CD4-positive, alpha-beta memory T cell (primary cell): Measurements from ENCODE around the gene RRP1. TPM values are rescaled to one million over a fixed set of nuclear protein-coding genes. Genes with fewer than 3 reads are reported as not detected.
A peak's percentile ranks its signal among the peaks of the same experiment; 100 is the strongest.

Experiments used
- CTCF ChIA-PET: fragments of 350-600 bp; sonication (Branson Sonifier 250); formaldehyde crosslinking; loops from one replicate; lab custom pipeline; 2021; ENCODE audit warnings: inconsistent platforms; ENCODE audit not compliant: partially characterized antibody; lab: Charles Lee
- POLR2A ChIA-PET: fragments of 350-600 bp; sonication (Branson Sonifier 250); formaldehyde crosslinking; loops from one replicate; lab custom pipeline; 2021; ENCODE audit not compliant: partially characterized antibody; lab: Charles Lee
- DNase-seq, 5 donors: peaks; one replicate each; pipeline versions ENCODE4 v3.0.0 to v3.0.0-alpha.2; 2020 to 2022; ENCODE audit warnings: mixed read lengths in 1 of 5
- H3K27ac ChIP-seq: one replicate; pipeline ENCODE4 v1.7.0; 2013; ENCODE audit warnings: low read depth, low read length
- H3K27me3 ChIP-seq: 2 replicates; pipeline ENCODE4 v1.7.0; 2013; ENCODE audit warnings: mild to moderate bottlenecking, low read length, moderate library complexity; ENCODE audit not compliant: insufficient read depth
- H3K36me3 ChIP-seq: 2 replicates; pipeline ENCODE4 v1.7.0; 2013; ENCODE audit warnings: mild to moderate bottlenecking, low read length, moderate library complexity; ENCODE audit not compliant: insufficient read depth
- H3K4me1 ChIP-seq: 2 replicates; pipeline ENCODE4 v1.7.0; 2013; ENCODE audit warnings: mild to moderate bottlenecking, low read length, moderate library complexity; ENCODE audit not compliant: insufficient read depth
- H3K4me3 ChIP-seq, 2 donors: one replicate each; pipeline ENCODE4 v1.7.0; 2013; ENCODE audit warnings: low read length in 2 of 2, mild to moderate bottlenecking in 1 of 2
- H3K9me3 ChIP-seq, 2 donors: one replicate each; pipeline ENCODE4 v1.7.0; 2013; ENCODE audit warnings: low read length in 2 of 2, control low read depth in 1 of 2; ENCODE audit not compliant: control insufficient read depth in 1 of 2
- H3K27ac Mint-ChIP-seq, 7 donors: one replicate each; pipeline ENCODE4 v1.8.0; 2020 to 2021; ENCODE audit warnings: mixed read lengths in 7 of 7, mild to moderate bottlenecking in 6 of 7, inconsistent platforms in 3 of 7, moderate library complexity in 3 of 7
- H3K27me3 Mint-ChIP-seq, 2 donors: one replicate each; pipeline ENCODE4 v1.8.0; 2020 to 2021; ENCODE audit warnings: mixed read lengths in 2 of 2
- H3K36me3 Mint-ChIP-seq, 2 donors: one replicate each; pipeline ENCODE4 v1.8.0; 2020 to 2021; ENCODE audit warnings: mixed read lengths in 2 of 2, inconsistent platforms in 1 of 2, mild to moderate bottlenecking in 1 of 2
- H3K4me1 Mint-ChIP-seq, 4 donors: one replicate each; pipeline ENCODE4 v1.8.0; 2020 to 2021; ENCODE audit warnings: mixed read lengths in 4 of 4, mild to moderate bottlenecking in 1 of 4
- H3K4me3 Mint-ChIP-seq, 8 donors: one replicate each; pipeline ENCODE4 v1.8.0; 2020 to 2021; ENCODE audit warnings: mixed read lengths in 8 of 8, mild to moderate bottlenecking in 7 of 8, moderate library complexity in 6 of 8, inconsistent platforms in 3 of 8
- H3K9me3 Mint-ChIP-seq, 8 donors: one replicate each; pipeline ENCODE4 v1.8.0; 2020 to 2021; ENCODE audit warnings: mixed read lengths in 8 of 8, mild to moderate bottlenecking in 5 of 8, inconsistent platforms in 3 of 8, moderate library complexity in 1 of 8
- intact Hi-C: fragments of 100-400 bp; cut with micrococcal nuclease; formaldehyde crosslinking; loops from one replicate; pipeline ENCODE4 v1.15.1; 2023
- polyA plus RNA-seq, 2 donors: library from polyadenylated mRNA; unstranded; fragments of 300-500 nt; fragmentation: Illumina TruSeq; gene quantifications; one replicate each; pipeline ENCODE4 v1.2.3, GENCODE V29; 2021
- total RNA-seq, 2 experiments: library from RNA; stranded (reverse); gene quantifications; one replicate each; pipeline ENCODE4 v1.2.3, GENCODE V29; 2021

Gene RRP1
- total and polyA plus RNA-seq, 4 experiments from 2014 or later = 13.5 to 27.7 (median 23.8) TPM

DNA sequence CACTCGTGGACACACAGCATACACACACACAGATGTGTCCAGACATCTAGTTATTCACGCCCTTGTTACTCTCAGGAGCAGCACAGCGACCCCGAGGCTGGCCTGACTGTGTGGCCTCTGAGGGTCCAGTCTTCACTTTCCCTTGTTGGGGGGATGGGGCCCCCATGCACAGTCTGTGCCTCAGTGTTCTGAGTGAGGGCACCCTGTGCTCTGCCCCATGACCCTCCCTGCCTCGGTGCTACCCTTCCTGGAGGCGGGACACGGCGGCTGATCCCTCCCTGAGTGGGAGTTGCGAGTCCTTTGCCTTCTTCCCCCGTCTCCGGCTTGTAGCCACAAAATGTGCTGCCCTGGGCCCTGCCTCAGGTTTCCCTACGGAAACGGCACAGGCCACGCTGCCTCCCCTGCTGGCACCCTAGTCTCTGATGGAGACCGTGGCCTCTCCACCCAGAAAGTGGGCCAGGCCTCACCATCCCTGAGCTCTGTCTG, 21.8 kb upstream of the RRP1 start:
- Histone ChIP-seq H3K27me3 (no peaks in the 10 kb centered on the region), H3K9me3 (no peaks in the 10 kb centered on the region), H3K4me3 (no peak overlapping the region), H3K27ac (no peak overlapping the region), H3K4me1 (no peaks in the 10 kb centered on the region), H3K36me3 (peaks cover 3% of the 10 kb centered on the region)
- ChIA-PET POLR2A (no interaction called here), CTCF (no interaction called here)
- H3K27me3 Mint-ChIP-seq = no peaks in the 10 kb centered on the region
- peaks cover 2 to 8% (median 4%) of the 10 kb centered on the region in 4 donors for H3K4me1 Mint-ChIP-seq
- intact Hi-C loops = no loop called here
- H3K9me3 Mint-ChIP-seq = no peaks in the 10 kb centered on the region
- peaks cover 0 to 5% of the 10 kb centered on the region in 2 donors for H3K36me3 Mint-ChIP-seq
- DNase-seq = peak in 1 of 5 donors; percentile 32
- peak overlapping the region in 1 of 7 donors; percentile 74 for H3K27ac Mint-ChIP-seq
- no peak overlapping the region for H3K4me3 Mint-ChIP-seq

DNA sequence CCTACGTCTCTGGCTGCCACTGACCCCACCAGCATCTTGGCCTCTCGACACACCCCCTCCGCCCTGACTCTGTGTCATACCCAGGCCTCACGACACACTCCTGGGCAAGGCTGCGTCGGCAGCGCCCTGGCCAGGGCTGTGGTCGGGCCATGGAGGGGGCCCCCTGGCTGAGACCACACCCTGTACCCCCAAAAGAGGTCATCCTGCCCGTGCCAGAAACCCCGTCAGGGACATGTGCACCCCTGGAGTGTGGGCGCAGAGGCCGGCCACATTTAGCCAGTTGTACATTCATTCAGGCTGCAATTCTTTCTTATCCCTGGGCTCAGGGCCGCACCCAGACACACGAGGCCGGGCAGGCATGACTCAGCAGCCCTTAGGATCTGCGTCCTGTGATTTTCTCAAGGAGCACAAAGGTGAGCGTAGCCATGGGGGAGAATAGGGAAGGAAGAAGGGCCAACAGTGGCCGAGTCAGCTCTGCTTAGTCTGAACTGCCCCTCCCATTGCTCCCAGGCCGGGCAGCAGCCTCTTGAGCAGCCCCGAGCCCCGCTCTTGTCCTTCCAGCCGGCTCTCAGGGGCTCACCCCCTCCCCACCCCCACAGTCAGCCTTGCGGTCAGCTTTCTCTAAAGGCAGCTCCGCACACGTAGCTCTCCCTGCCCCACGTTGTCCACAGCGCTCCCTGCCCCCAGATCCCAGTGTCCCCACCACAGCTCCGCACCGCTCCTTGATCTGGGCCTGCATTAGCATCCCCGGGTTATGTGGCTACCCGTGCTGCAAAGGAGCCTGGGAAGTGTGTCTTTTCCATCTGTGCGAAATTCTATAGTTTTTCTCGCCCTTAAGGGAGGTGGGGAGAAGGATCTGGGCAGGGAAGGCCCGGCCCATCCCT, 21.2 kb upstream of the RRP1 start:
- CTCF ChIA-PET = interaction anchor here (1.4 kb wide), 1 partner anchor 21 kb away, joined by 3 read pairs; the partner anchor contains the start of gene RRP1
- Histone ChIP-seq H3K36me3 (peaks cover 4% of the 10 kb centered on the region), H3K27ac (no peak overlapping the region), H3K27me3 (no peaks in the 10 kb centered on the region), H3K4me1 (no peaks in the 10 kb centered on the region), H3K9me3 (no peaks in the 10 kb centered on the region), H3K4me3 (no peak overlapping the region)
- Mint-ChIP-seq H3K27me3 (no peaks in the 10 kb centered on the region), H3K9me3 (no peaks in the 10 kb centered on the region), H3K36me3 (peaks cover 3 to 7% of the 10 kb centered on the region in 2 donors), H3K4me3 (no peak overlapping the region), H3K27ac (peak overlapping the region in 1 of 7 donors; percentile 68), H3K4me1 (peaks cover 3 to 10% (median 4%) of the 10 kb centered on the region in 4 donors)
- POLR2A ChIA-PET = no interaction called here
- DNase-seq = no peak
- intact Hi-C loops = no loop called here

DNA sequence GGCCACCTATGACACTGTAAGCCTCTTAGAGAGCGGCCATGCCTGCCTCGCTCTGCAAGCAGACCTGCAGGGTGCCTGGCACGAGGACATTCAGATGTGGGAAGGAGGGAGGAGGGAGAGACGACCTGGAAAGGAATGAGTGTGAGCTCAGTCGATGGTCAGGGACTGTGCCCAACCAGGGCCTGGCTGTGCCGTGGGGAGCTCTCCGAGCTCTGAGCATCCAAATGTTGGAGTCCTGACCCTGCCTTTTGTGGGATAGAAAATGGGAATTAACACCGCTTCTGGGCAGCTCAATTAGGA, 20.6 kb upstream of the RRP1 start:
- Histone ChIP-seq H3K4me3 (no peak overlapping the region), H3K9me3 (no peaks in the 10 kb centered on the region), H3K27ac (no peak overlapping the region), H3K27me3 (no peaks in the 10 kb centered on the region), H3K36me3 (peaks cover 10% of the 10 kb centered on the region), H3K4me1 (no peaks in the 10 kb centered on the region)
- Mint-ChIP-seq H3K27me3 (no peaks in the 10 kb centered on the region), H3K36me3 (peaks cover 9 to 10% of the 10 kb centered on the region in 2 donors), H3K4me3 (no peak overlapping the region), H3K4me1 (peaks cover 3 to 15% (median 6%) of the 10 kb centered on the region in 4 donors), H3K27ac (peak overlapping the region in 1 of 7 donors; percentile 68), H3K9me3 (no peaks in the 10 kb centered on the region)
- ChIA-PET CTCF (interaction anchor here (1.4 kb wide), 1 partner anchor 21 kb away, joined by 3 read pairs; the partner anchor contains the start of gene RRP1), POLR2A (no interaction called here)
- intact Hi-C loops = no loop called here
- no peak for DNase-seq

DNA sequence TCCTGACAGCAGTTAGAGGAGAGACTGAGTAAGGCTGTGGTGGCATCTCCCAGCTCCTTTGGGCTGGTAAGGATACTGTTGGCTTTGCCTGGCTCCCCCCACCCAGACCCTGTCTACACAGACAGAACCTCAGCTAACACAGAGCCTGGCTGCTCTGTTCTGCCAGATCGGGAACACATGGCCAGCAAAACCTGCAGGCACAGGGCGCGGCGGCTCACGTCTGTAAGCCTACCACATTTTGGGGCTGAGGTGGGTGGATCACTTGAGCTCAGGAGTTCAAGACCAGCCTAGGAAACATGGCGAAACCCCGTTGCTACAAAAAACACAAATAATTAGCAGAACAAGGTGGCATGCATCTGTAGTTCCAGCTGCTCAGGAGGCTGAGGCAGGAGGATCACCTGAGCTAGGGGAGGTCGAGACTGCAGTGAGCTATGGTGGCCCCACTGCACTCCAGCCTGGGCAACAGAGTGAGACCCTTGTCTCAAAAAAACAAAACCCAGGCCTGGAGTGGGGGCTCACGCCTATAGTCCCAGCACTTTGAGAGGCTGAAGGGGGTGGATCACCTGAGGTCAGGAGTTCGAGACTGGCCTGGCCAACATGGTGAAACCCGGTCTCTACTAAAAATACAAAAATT, 19.9 kb upstream of the RRP1 start:
- Mint-ChIP-seq H3K27me3 (no peaks in the 10 kb centered on the region), H3K36me3 (peaks cover 14% of the 10 kb centered on the region in 2 donors), H3K4me3 (no peak overlapping the region), H3K9me3 (no peaks in the 10 kb centered on the region), H3K4me1 (peaks cover 6 to 21% (median 10%) of the 10 kb centered on the region in 4 donors), H3K27ac (peak overlapping the region in 1 of 7 donors; percentile 18)
- no peak overlapping the region for H3K4me3 ChIP-seq
- H3K27me3 ChIP-seq = no peaks in the 10 kb centered on the region
- ChIA-PET CTCF (interaction anchor here (1.4 kb wide), 1 partner anchor 20 kb away, joined by 3 read pairs; the partner anchor contains the start of gene RRP1), POLR2A (interaction anchor here (0.6 kb wide), 1 partner anchor 41 kb away, joined by 3 read pairs; no protein-coding TSS in a partner anchor)
- H3K9me3 ChIP-seq = no peaks in the 10 kb centered on the region
- DNase-seq = no peak
- H3K36me3 ChIP-seq = peaks cover 15% of the 10 kb centered on the region
- peaks cover 6% of the 10 kb centered on the region for H3K4me1 ChIP-seq
- intact Hi-C loops = no loop called here
- H3K27ac ChIP-seq = no peak overlapping the region

DNA sequence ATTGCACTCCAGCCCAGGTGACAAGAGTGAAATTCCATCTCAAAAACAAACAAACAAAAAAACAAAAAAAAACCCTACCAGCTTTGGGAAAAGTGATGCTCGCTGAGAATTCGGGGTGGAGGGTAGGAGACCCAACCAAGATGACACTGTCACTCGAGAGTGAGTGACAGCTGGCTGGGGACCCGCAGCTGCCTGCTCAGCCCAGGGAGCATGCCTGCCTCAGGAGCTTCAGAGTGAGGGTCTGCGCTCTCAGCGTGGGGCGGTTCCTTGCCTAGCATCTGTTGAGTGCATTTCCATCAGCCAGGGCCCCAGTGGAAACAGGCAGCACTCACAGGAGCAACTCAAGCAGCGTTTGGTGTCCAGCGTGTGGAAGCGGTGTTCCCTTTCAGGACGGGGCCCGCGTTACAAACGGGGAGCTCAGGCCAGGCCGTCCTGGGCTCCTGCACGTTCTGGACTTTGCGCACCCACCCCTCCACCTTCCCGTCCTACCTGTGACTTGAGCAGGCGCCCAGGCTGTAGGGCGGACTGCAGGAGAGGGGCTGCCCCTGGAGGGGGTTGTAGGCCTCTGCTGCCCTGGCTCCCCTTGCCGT, 19.2 kb upstream of the RRP1 start:
- H3K36me3 ChIP-seq = peaks cover 15% of the 10 kb centered on the region
- H3K9me3 Mint-ChIP-seq = no peaks in the 10 kb centered on the region
- intact Hi-C loops = no loop called here
- H3K27me3 Mint-ChIP-seq = no peaks in the 10 kb centered on the region
- H3K27ac Mint-ChIP-seq = no peak overlapping the region
- peaks cover 10 to 28% (median 16%) of the 10 kb centered on the region in 4 donors for H3K4me1 Mint-ChIP-seq
- no peak overlapping the region for H3K4me3 Mint-ChIP-seq
- no peak overlapping the region for H3K27ac ChIP-seq
- no peak overlapping the region for H3K4me3 ChIP-seq
- ChIA-PET POLR2A (interaction anchor here (0.6 kb wide), 1 partner anchor 42 kb away, joined by 3 read pairs; no protein-coding TSS in a partner anchor), CTCF (no interaction called here)
- H3K9me3 ChIP-seq = no peaks in the 10 kb centered on the region
- peaks cover 13% of the 10 kb centered on the region for H3K4me1 ChIP-seq
- peaks cover 14 to 17% of the 10 kb centered on the region in 2 donors for H3K36me3 Mint-ChIP-seq
- no peaks in the 10 kb centered on the region for H3K27me3 ChIP-seq
- no peak for DNase-seq

DNA sequence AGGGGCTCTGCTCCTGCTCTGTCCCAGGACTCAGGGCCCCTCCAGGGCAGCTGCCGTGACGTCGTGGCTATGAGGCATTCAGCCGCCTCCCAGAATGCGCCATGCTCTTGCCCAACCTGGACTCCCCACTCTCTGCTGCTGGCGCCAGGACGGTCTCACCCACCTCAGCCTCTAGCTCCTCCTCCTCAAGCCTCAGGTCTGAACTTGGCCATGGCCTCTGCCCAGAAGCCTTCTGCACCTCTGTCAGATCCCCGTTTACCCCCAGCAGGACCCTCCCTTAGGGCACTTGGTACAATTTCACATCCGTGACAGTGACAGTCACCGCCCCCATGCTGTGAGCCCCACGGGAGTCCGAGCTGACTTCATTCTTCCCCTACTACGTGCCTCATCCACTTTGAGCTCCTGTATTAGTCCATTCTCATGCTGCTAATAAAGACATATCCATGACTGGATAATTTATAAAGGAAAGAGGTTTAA, 18.1 kb upstream of the RRP1 start:
- H3K27ac Mint-ChIP-seq = peak overlapping the region in 3 of 7 donors; percentile 2 to 50 (median 19)

More for the DNA sequence above, 18.1 kb upstream of the RRP1 start:
- Mint-ChIP-seq H3K4me1 (peaks cover 16 to 35% (median 22%) of the 10 kb centered on the region in 4 donors), H3K27me3 (no peaks in the 10 kb centered on the region), H3K9me3 (no peaks in the 10 kb centered on the region), H3K4me3 (peak overlapping the region in 1 of 8 donors; percentile 59), H3K36me3 (peaks cover 14 to 23% of the 10 kb centered on the region in 2 donors)
- Histone ChIP-seq H3K9me3 (no peaks in the 10 kb centered on the region), H3K27ac (no peak overlapping the region), H3K4me1 (peaks cover 17% of the 10 kb centered on the region), H3K36me3 (peaks cover 15% of the 10 kb centered on the region), H3K4me3 (no peak overlapping the region), H3K27me3 (no peaks in the 10 kb centered on the region)
- intact Hi-C loops = no loop called here
- ChIA-PET CTCF (interaction anchor here (0.9 to 1.7 kb wide), 2 partner anchors 9 to 18 kb away, joined by 3 to 6 read pairs; partner anchors contain the start of gene RRP1), POLR2A (no interaction called here)
- DNase-seq = peak in 1 of 5 donors; percentile 33
